Stimulated activated CD8-positive, alpha-beta memory T cell treated with anti-CD3 and anti-CD28 coated beads, Interleukin-12 subunit alpha, Interleukin-12 subunit beta, amount 100 ng/mL, for 4 hours (primary cell): ENCODE measurements around the gene DACH2.

Source experiments
- DNase-seq: peaks from one replicate; pipeline ENCODE4 v3.0.0-alpha.2; 2020; ENCODE audit warnings: low read depth

The DACH2 gene

DNA sequence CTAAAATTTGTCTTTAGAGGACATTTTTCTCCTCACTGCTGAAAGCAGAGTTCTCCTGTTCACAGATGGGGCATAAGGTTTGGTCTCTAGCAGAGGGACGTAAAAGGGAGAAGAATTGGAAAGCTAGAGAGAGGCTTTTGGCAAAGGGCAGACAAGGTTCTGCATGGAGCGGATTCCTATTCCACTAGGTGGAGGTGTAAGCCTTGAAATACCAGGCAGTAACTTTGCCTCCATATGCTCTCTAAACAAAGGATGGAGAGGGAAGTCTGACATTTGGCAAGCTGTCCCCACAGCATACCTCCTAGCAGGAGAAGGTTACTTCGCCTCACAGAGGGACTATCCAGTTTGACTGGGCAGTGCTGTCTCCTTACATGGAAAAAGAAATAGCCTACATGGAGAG lies 174.7 kb downstream of the DACH2 start:
- DNase-seq, result no peak

DNA sequence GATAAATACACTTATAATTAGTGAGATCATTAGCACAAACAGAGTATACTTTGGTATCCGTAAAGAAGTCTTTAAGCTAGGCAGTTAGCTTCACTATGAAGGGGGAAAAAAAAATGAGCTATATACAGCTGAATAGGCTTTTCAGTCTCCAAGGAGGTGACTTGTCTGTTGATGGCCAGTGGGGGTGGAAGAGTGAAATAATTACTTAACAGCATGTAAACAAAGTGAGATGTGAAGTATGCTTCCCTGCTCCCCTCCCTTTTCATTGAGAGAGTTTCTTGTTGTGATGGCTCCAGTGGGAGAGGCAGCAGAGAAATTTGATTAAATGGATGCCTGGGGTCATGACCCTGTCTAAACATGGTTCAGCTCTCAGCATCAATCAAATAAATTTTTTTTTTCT lies 180.9 kb downstream of the DACH2 start:
- no peak for DNase-seq

DNA sequence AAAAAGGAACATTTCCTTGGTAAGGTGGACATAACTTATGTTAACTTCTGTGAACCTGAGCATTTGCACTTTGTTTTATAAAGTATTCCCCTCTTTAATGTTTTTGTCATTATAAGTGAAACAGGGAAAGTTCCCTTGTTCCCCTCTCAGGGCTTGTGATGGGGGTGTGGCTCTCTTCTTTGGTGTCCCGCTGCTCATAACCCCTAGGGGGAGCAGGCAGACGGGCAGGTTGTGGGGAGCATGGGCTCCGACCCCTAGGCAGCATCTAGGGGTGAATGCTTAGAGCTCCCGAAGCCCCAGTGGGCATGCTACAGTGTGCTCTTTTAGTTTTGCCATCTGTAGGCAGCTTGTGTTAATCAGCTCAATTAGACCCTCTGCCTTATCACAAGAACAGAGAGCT lies 200.4 kb downstream of the DACH2 start:
- no peak for DNase-seq

DNA sequence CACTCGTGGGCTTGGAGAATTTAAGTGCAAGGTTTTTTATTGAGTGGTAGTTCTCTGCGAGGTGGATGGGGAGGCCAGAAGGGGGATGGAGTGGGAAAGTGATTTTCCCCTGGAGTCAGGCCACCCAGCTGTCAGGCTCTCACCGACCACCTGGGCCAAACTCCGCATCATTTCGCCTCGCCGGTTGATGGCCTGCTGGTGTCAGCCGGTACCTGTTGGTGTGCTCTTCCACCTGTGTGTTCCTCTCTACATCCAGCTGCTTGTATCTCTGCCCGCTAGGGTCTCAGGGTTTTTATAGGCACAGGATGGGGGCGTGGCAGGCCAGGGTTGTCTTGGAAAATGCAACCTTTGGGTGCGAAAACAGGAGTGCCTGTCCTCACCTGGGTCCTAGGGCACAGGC lies 200.9 kb downstream of the DACH2 start:
- no peak for DNase-seq

DNA sequence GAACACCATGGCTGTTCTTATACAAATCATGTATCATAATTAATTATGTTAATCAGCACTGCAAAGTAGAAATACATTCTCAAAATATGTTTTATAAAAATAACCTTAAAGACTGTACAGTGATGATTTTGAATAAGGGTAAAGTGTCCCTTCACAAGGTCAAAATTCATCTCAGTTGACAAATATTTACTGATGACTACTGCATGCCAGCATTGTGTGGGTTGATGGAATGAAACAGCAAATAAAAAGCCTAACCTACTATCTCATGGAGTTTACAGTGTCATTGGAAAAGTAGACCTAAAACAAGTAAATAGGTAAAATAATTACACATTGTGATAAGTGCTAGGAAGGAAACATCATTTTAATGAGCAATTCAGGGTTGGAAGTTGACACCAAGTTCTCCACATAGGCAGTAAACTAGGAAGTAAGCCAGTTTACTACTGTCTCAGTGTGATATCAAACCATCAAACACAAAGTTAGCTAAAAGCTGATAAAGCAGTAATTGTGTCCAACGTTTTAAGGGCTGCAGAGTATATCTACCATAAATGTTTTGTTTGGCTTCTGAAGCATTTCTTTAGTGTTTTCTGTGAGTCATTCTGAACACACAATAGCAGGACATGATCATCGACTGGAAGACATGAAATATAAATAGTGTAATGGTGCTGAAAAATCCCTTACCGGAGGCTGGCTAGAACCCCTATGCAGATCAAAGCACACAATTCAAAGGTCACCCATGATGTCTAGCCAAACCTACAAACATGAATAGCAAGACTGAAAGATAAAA lies 221.8 kb downstream of the DACH2 start:
- DNase-seq, result no peak

DNA sequence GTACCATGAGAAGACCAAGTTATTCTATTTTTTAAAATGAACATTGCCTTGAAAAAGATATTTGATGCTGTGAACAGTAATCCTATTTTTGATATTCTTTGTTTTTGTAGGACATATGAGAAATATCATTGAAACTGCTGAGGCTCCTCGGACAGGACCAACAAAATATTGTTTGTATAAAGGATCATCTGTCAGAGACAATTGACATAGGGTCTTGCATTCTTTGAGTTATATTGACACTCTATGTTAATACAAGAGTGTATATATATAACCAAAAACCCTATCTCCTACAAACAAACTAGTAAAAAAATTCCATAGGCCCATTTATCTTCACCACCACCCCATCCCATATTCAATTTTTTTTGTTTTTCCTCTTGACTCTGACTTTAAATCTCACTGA lies 222.7 kb downstream of the DACH2 start:
- no peak for DNase-seq

DNA sequence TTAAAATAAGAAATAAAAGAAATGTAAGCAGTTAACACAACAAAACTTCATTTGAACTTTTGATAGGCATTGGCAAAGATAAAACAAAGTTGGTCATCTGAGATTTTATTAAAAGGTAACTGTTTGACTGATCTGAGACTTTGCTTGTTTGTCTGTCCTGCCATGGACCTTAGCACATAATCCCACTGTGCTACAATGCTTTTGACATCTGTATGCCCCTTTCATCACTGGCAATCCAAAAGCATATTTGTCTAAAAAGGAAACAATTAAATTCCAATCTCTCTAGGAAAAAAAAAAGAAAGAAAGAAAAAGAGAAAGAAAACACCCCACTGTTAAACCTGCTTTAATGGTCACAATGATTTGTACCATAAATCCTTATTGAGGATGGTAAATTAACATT lies 231.0 kb downstream of the DACH2 start:
- DNase-seq, result no peak

DNA sequence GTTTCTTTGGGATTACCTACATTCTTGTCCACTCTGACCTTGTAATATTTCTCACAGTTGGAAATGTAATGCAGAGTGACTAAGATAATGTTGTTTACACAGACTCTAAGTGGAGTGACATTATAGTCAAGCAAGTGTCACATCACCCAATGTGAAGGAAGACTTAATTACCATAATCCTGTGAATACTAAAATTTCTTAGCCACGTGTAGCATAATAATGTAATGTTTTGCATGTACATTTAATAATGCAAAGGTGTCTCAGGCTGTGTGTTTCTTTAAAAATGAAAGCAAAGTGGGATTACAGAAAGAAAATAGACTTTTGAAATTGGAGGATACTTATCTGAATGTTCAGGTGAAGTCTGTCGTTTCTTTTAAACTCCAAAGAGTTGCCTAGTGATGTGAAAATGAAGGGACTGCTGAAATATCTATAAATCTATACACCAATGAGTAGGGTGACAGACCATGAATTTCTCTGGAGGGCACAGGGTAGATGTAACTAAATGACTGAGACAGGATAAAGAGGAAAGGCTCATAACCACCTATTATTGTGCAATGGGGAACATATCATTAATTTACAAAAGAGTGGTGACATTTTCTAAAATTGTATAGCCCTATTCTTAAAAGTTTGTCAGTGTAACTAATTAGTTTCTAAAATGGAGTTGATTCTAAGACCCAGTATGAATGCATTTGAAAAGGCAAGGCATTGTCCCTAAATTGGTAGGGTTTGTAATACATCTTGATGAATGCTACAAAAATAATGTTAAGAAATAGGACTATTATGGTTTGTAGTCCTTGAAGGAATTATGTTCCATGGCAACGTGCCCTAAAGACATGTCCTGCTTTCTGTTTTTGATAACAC lies 235.7 kb downstream of the DACH2 start:
- no peak for DNase-seq

DNA sequence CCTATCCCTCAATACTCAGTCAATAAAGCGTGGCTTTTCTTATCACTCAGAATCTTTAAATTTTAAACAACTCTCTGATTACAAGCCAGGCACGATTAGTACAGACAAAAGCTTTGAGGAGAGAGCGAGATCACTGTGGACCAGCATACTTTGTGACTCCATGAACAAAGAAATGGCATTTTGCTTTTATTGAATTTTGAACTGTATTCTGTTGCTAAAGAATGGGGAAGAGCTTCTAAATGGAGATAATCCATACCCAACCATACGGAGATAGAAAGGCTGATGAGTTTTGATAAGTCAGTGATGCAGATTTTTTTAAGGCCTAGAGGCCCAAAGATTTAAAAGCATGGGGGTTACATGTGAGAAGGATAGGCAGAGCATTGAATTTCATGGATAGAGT lies 259.1 kb downstream of the DACH2 start:
- no peak for DNase-seq

DNA sequence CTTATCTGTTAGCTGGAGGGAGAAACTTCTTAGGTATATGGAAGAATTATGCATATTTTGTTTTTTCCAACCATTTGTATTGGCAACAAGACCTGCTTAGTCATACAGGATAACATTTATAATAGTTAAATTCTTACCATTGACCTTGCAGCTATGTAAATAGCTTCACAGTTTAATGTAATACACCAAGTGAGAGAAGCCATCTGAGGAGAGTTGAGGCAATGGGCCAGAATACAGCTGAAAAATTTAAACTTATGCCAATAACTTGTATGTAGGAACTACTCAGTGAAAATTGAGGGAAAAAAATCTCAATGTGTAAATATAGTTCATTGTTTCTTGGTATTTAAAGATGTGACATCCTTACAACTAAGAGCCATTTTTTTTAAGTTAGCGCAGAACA lies 273.5 kb downstream of the DACH2 start:
- no peak for DNase-seq

DNA sequence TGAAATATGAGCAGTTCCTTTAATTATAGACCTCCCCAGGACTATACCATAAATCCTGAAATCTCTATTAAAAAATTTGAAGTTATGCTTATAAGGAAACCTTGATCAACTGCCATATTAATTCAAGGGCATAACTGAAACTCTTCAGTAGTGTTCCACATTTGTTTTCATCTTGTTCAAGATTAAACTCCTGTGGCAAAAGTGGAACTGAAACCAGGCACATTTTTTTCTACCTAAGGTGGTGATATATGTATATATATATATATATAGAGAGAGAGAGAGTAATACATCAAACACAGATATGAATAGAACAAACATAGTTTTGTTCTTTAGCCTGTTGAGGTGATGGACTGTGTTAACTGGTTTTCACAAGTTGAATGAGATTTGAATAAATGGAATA lies 287.9 kb downstream of the DACH2 start:
- no peak for DNase-seq

DNA sequence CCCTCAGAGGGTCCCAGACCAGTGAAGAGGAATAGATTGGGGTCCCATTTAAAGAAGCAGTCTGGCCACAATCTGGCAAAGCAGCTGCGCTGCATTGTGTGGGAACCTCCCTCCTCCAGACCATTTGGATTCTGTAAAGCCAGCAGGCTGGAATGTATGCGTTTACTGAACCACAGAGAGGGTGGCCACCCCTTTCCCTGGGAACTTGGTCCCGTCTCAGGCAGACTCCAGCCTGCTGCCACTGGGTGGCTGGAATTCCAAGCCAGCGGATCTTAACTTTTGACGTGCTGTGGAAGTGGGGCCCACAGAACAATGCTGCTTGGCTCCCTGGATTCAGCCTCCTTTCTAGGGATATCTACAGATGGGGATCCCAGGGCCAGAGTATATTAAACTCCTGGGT lies 307.2 kb downstream of the DACH2 start:
- no peak for DNase-seq

DNA sequence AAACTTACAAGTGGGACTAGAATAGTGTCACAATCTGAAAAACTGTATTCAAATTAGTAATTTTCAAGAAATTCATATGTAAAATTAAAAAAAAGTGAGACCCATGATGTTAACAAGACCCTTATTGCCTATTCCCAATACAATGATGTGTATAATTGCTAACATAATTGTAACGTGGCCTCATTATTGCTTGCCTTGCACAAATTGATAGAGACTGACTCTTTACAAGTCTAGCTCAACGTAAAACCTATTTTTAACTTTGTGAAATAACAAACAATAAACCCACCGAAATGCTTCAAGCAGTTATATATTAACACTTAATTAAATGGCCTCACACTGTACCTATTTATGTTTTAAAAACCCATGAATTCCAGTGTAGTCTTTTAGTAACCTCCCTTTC lies 312.5 kb downstream of the DACH2 start:
- no peak for DNase-seq

DNA sequence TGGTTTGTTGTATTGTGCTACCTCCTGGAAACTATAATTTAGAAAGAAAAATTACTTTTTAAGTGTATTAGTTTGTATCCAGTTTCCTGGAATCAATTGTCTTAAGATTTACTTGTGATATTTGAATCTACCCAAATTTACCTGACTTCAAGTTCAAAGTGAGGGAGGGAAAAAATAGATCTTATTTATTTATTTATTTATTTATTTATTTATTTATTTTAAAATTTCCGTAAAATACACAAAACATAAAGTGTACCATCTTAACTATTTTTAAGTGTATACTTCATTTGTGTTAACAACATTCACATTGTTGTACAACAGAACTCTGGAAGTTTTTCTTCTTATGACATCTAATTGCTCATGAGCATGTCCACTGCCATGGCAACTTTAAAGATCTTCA lies 356.0 kb downstream of the DACH2 start:
- DNase-seq, result no peak

DNA sequence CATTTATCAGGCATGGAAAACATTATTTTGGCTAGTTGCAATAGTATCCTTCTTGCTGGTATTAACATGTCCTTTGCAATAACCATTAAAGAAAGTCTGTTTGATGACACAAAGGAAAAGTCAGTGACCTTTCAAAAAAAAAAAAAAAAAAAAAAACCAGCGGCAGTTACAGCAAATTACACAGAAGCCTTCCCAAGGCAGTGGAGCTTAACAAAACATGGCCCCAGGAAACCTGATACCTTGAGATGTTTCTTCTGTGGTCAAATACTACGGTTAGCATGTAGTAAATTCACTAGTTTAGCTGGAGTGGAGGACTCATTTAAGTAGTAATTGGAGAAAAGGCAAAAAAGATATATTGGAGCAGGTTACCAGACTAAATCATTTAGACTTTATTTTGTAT lies 359.1 kb downstream of the DACH2 start:
- no peak for DNase-seq

DNA sequence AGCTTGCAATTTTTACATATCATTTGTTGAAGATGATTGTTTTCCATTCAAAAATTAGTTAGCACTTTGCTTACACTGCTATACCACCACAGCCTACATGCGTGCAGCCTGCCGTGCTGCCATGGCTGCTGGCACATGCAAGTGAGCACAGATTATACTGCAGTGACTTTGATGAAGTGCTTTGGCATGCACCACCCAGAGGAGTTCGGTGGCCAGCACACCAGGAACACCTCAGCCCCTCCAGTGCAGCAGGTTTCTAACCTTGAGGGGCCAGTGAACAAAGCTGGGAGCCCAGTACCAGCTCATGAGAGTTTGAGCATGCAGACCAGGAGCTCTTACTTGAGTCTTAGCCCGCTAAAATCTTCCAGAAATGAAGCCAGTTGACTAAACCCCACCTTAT lies 431.5 kb downstream of the DACH2 start:
- no peak for DNase-seq

DNA sequence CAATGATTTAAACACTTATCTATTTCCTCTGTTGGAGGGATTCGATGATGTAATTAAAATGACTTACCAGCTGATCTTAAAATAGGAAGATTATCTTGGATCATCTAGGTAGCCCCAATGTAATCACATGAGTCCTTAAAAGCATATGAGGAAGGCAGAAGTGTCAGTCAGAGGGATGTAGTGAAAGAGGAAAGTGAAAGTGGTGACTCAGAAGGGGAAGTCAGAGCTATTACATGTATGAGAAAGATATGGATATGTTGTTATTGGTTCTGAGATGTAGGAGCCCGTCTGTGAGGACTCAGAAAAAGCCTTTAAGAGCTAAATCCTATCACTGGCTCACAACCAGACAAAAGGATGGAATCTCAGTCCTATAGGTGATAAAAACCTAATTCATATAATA lies 456.4 kb downstream of the DACH2 start:
- no peak for DNase-seq

DNA sequence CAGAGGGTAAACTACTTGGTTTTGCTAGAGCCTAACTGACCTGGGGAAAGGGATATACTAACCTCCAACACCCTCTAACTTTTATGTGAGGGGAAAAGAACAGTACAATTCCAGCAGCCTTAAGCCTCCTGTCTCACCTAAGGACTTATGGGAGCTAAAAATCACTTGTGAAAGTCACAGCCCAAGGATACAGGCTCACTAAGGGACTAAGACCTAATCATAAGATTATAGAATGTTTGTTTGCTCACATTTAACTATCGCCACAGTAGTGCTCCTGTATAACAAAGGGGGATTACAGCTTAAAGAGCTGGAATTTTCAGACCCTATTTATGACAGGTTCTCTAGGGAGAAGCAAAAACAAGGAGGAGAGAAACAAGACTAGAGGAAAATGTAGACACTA lies 548.7 kb downstream of the DACH2 start:
- DNase-seq, result no peak

DNA sequence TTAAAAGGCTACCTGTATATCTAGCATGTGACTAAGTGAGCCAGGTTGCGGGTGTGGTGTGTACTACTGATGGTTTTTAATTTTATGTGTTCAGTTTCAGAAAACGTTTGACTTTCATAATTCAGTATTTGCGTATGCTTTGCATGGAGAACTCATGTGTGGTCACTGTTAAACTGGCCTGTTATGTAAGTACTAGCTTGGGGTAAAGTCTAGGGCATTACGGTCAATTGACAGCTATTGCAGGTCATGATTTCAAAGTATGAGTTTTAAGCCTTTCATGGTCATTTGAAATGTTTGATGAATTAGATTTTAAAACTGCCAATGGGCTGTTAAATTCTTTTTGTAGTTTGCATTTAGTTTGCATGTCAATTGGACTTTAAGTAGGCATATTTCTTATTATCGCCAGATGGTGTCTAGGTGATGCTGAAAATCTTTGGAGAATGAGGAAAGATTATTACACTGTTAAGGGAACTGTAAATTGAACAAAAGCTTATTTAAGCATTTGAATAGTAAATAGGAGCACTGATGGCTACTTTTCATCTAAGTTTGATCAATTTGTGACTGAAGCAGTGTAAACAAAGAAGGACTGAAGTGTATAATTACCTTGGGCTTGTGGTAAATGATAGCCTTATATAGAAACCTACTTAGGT lies 563.4 kb downstream of the DACH2 start:
- DNase-seq, result no peak

DNA sequence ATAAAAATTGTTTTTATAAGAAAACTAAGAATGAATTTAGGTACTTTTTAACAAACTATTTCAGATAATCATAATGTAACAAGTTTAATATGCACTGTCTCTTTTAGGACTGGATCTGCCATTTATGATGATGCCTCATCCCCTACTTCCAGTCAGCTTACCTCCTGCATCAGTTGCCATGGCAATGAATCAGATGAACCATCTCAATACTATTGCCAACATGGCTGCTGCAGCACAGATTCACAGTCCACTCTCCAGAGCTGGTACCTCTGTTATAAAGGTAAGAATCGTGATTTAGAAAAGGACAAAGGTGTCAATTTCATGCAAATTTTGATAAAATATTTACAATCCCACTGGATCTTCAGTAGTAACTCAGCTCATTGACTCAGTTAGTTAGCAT lies 566.2 kb downstream of the DACH2 start:
- no peak for DNase-seq

DNA sequence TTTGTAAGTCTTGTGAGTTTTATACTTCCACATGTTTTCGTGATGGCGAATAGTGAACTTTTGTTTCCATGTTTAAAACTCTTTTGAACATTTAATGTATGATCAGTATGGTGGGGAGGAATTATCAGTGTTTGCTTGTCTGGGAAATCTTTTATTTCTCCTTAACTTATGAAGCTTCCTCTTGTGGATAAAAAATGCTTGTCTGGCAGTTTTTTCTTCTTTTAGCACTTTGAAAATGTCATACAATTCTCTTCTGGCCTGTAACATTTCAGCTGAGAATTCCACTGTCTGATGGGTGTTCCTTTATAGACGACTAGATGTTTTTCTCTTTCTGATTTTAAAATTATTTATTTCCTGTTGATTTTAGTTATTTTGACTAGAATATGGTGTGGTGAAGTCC lies 576.0 kb downstream of the DACH2 start:
- no peak for DNase-seq

DNA sequence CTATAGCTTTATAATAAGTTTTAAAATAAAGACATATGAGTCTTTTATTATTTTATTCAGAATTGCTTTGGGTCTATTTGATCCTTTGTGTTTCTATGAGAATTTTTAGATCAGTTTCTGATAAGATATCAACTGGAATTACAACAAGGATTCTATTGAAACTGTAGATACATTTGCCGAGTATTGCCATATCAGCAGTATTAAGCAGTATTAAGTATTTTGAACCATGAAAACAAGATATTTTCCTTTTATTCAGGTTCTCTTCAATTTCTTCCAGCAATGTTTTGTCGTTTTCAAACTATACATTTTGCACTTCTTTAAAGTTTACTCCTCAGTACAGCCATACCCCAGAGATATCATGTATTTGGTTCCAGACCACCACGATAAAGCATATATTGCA lies 598.8 kb downstream of the DACH2 start:
- DNase-seq, result no peak

DNA sequence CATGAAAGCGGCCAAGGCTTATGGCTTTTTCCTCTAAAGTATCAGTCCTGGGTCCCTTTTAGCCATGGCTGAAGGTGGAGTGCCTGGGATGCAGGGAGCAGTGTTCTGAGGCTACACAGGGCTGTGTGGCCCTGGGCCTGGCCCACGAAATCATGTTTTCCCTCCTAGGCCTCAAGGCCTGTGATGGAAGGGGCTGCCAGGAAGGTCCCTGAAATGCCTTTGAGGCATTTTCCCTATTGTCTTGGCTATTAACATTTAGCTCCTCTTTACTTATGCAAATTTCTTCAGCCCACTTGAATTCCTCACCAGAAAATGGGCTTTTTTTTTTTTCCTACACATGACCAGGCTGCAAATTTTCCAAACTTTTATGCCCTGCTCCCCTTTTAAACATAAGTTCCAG lies 657.0 kb downstream of the DACH2 start:
- no peak for DNase-seq
